Thyroid gland (tissue), 4 donors: ENCODE results near the gene MAGIX.
"Not testable (repeated sequence)": the region's sequence is repeated elsewhere in the genome, so short reads cannot be mapped to it uniquely, and the experiment has no call there.

Source experiments
- CTCF ChIP-seq, 6 experiments: fragments of 200-600 bp in 3 of 6; fragments of 450-650 bp in 3 of 6; sonication (generic) in 3 of 6; IDR thresholded peaks; one replicate each; pipeline ENCODE4 v1.5.1; 2016 to 2019; ENCODE audit warnings: antibody characterized with exemption in 6 of 6, mild to moderate bottlenecking in 2 of 6, inconsistent platforms in 1 of 6, moderate library complexity in 1 of 6
- POLR2A ChIP-seq, 2 donors: fragments of 450-650 bp; IDR thresholded peaks; one replicate each; pipeline ENCODE4 v1.6.1; 2017; ENCODE audit warnings: antibody characterized with exemption in 2 of 2, mild to moderate bottlenecking in 2 of 2, moderate library complexity in 1 of 2

DNA sequence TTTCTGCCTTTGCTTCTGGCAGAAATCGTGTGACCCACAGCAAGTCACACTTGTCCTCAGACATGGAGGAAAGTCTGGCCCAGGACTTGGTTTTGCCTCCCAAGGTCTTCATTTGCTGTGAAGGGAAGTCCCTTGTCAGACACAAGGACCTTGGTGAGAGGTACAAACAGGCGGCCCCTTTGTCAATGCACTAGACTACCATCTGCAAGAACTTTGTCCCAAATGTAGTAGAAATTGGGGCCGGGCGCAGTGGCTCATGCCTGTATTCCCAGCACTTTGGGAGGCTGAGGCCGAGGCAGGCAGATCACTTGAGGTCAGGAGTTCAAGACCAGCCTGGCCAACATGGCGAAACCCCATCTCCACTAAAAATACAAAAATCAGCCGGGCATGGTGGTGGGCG, 11.0 kb downstream of the MAGIX start:
- not testable (repeated sequence) for TF ChIP-seq CTCF, POLR2A (IDR thresholded peaks at IDR 0.05)
